Inflammatory macrophage treated with lipopolysaccharide for 1 hour (primary cell): Measurements from ENCODE around the gene CASD1.

Experiments used
- DNase-seq, 2 donors: peaks; one replicate each; pipeline ENCODE4 v3.0.0-alpha.2; 2020 to 2022

The CASD1 gene

DNA sequence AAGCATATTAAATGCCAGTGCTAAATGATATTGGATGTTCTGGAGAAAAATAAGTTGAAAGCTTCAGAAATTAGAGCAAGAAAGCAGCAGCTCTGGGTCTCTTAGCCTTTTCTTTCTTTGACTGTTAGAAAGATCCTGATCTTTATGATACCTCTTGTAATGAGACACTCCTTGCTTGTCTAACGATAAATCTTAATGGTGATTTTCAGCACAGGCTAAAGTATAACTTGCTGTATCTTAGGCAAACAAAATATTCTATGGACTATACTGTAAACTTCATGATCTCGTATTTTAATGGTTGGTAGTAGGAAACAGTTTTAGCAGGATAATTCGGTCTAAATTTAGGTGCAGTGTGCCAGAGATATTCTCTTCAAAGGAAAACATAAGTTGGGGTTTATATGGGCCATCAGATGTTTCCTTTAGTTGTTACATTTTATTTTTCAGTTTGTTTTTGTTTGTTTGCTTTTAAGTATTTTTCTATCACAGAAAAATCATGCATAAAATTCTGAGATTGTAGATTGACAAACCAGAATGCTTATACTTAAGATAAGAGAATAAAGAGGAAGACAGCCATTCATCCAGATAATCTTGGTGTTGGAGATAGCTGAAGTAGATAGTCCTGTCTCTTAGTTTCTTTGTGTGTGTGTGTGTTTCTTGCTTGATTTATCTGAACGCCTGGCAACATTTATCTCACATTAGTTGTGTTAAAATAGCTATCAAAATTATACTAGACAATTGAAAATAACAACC, 4.7 kb downstream of the CASD1 start:
- DNase-seq: no peak

- no peak for DNase-seq
These were observed 5.3 kb downstream of the CASD1 start for GRCh38 chr7:94514917-94515316.

DNA sequence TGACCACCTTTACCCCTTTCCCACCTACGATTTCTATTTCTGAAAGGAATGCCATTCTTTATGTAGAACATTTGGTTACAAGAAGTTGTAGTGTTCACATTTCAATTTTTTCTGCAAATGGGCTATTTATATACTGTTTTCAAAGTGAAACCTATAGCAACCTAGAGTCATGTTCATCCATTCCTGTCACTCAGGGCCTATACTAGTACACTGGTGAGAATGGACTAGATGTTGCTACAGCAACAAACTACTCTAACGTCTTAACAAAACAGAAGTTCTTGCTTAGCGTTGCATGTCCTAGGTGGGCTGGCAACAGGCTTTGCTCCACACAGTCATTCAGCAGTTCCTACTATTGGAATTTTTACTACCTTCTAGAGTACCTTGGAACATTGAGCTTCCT, 16.3 kb downstream of the CASD1 start:
- no peak for DNase-seq

DNA sequence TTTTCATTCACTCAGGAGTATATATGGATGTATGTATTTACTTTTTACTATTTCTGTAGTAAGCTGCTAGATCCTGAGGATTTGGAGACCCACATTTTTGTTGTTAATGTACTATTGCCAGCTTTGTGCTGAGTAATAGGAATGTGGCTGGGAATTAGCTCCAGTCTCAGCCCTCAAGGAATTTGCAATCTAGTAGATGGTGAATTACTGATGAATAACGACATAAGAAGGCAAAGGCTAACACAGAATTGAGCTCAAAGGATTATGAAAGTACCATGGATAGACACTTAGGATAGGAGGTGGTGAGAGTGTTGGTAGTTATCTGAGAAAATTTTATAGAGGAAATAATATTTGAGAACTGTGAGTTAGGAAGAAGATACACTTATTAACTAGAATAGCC, 19.9 kb downstream of the CASD1 start:
- no peak for DNase-seq

DNA sequence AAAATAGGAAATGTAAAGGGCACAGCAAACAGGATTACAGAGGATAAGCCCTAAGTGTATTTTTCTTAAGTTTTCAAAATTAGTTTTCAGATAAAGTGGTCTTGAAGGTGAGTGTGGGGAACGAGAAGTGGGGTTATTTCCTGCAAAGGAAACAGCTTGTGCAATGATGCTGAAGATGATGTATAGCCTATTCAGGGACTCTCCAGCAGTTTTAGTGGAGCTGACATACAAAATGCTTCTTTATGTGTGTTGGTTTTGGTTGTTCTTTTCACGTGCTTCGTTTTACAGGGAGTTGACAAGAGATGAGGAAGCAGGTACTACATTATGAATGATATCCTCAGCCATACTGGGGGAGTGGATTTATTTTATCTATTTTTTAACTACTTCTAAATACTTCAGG, 20.5 kb downstream of the CASD1 start:
- no peak for DNase-seq

DNA sequence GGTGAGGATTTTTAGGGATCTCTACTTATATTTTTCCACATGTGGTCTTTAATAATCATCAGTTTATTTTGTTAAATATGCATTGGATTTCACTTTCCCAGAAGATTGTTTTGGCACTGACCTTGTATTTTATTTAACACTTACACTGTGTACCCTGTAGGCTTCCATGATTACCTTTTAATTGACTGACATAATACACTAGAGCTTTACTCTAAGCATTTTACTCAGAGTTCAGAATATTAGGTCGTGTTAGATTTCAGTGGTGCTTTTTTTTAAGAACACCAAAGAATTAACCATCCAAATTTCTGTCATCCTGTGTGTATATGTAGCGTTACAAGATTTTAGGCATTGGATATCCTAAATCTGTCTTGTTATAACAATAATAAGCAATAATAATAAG, 23.1 kb downstream of the CASD1 start:
- DNase-seq: no peak

DNA sequence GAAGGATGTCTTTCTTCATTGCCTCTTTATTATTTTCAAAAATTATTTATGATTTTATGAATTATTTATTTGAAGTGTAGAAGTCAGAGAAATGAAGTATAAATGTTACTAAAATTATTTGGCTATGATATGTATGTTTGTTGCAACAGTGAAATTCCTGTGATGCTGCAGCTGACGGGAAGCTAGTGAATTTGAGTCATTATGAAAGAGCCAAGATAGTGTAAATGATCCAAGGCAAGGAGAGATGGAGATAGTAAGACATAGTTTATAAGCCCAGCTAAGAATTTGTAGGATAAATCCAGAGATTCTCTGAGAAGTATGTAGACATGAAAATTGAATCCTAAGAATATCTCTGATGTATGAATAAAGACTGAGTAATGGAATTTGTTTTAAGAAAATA, 30.8 kb downstream of the CASD1 start:
- no peak for DNase-seq

DNA sequence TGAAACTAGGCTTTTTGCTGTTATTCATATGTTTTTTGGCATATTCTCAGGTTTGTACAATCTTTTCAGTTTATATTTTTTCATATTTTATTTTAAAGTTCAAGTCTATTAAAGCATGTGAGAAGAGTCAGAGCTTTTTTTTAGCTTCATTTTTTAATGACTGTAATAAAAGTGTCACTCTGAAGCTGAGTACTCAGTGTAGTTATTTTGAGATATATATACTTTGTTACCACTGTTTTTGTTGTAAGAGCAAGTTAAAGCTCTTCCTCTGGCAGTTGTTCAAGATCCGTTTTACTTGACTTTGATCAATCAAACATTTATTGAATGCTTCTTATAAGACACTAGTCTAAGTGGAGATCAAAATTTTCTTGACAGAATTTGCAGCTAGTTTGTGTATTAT, 37.5 kb downstream of the CASD1 start:
- no peak for DNase-seq

GRCh38 chr7:94556028-94556427, 46.4 kb downstream of the CASD1 start:
- no peak for DNase-seq

GRCh38 chr7:94557215-94557614, 47.6 kb downstream of the CASD1 start:
- no peak for DNase-seq

GRCh38 chr7:94559972-94560371, 50.4 kb downstream of the CASD1 start:
- no peak for DNase-seq

DNA sequence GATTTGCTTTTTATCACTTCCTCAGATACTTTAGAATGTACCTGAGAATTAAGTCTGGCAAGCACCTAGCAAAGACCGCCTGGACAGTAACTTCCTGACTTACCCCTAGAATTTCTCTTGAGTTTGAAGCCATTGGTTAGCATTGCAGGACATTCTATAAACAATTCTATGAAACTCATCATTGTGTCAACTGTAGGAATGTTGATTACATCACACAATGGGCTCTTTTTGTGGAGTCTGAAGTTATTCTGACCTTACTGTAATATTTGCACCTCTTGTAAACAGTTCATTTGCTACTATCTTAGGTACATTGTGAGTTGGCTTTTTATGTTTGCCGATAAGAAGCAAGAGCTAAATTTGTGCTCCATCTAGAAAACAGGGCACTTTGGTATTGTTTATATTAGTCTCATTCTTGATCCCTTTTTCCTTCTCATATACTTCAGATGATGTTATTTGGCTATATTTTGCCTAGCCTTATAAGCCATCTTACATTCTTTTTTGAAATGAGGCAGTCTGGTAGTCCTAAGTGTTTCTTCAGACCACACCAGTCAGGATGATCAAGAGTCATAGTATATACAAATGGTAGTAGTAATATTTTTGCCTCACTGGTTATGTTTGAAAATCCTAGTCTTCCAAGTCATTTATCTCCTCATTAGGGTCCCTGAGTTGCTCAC, 52.4 kb downstream of the CASD1 start:
- DNase-seq: no peak

DNA sequence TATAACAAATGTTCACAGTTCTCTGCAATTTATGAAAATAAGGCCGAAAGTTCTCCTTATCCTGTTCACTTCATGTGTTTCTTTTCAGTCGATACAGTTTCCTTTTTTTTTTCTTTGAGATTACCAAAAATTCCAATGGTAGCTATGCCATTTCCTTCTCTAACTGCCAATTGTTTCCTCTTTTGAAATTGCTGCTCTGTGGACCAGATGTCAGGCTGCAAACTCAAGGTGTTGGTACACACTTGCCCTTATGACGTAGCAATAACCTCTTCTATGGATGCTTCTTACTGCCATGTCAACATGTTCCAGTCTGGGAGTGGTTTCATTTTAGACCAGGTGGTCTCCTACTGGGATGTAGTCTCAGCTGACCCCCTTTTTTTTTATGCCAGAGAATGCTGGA, 52.9 kb downstream of the CASD1 start:
- no peak for DNase-seq

DNA sequence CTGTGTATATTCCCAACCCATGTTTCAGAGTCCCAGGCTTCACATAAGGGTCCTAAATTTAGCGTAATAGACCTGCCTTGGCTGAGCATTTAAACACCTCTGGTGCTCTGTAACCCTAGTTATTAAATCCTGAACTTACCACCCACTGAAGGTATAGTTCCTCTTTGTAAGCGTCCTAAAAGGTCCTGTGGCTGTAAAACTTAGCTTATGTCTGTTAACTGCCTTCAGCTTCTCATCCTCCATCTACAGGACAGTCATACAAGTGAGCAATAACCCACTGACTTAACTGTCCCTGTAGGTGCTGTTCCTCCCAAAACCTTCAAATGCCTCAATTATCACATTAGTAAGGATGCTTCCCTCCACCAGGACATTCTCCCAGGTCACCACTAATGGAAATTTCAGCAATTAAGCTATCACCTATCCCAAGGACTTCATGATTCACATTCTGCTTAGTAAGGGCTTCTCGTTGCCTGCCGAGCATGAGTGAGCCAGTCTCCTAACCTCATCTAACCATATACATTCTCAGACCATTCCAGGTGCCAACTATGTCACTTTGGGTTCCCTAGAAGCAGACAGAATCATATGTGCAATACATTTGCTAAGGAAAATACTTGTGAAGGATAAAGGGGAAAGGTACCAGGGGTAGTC, 55.8 kb downstream of the CASD1 start:
- no peak for DNase-seq

GRCh38 chr7:94567396-94567795, 57.8 kb downstream of the CASD1 start:
- no peak for DNase-seq

GRCh38 chr7:94571816-94572215, 62.2 kb downstream of the CASD1 start:
- no peak for DNase-seq

- no peak for DNase-seq
These were observed 66.0 kb downstream of the CASD1 start for GRCh38 chr7:94575646-94576045.

GRCh38 chr7:94576316-94576715, 66.7 kb downstream of the CASD1 start:
- no peak for DNase-seq

- DNase-seq: no peak
These were observed 67.7 kb downstream of the CASD1 start for GRCh38 chr7:94577357-94577756.

- DNase-seq: no peak
These were observed 69.0 kb downstream of the CASD1 start for GRCh38 chr7:94578614-94579013.

- DNase-seq: no peak
These were observed 69.9 kb downstream of the CASD1 start for GRCh38 chr7:94579470-94579869.

DNA sequence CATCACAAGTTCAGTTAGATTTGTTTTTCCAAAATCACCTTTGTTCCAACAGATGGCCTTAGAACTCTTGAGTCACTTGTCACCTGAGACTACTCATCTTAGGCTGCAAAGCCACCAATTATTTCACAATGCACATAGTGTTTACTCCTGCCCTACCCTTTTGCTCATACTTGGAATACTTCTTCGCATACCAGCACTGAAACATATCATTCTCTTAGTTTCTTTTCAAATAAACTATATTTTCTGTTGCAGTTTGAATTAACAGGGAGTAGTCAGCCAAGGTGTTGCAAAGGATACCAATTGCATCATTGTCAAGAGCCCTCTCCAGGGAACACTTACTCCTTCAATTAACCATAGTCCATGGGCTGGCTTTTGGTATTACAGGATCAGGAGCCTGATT, 71.0 kb downstream of the CASD1 start:
- DNase-seq: no peak

- DNase-seq: no peak
These were observed 74.5 kb downstream of the CASD1 start for GRCh38 chr7:94584113-94584512.

- DNase-seq: no peak
These were observed 78.5 kb downstream of the CASD1 start for GRCh38 chr7:94588075-94588474.
